Trophoblast cell (in vitro differentiated cells and primary cell): Measurements from ENCODE around the gene MRPS10.

Experiments
- DNase-seq, 2 donors: peaks; one replicate each; pipeline ENCODE4 v3.0.0-alpha.2; 2016
- H2AFZ ChIP-seq: 2 replicates; pipeline ENCODE4 v1.6.1; 2013; ENCODE audit warnings: low read length, moderate library complexity, mild to moderate bottlenecking; ENCODE audit not compliant: insufficient read depth, poor library complexity
- H2AK5ac ChIP-seq: 2 replicates; pipeline ENCODE4 v1.6.1; 2013; ENCODE audit warnings: mild to moderate bottlenecking, low read length
- H2BK120ac ChIP-seq: 2 replicates; pipeline ENCODE4 v1.6.1; 2013; ENCODE audit warnings: low read length, mild to moderate bottlenecking, moderate library complexity; ENCODE audit not compliant: insufficient read depth, poor library complexity
- H2BK12ac ChIP-seq: 2 replicates; pipeline ENCODE4 v1.6.1; 2013; ENCODE audit warnings: mild to moderate bottlenecking, low read length, moderate library complexity
- H2BK5ac ChIP-seq: 2 replicates; pipeline ENCODE4 v1.6.1; 2013; ENCODE audit warnings: low read length, low read depth, moderate library complexity, mild to moderate bottlenecking; ENCODE audit not compliant: poor library complexity
- H3K14ac ChIP-seq: 2 replicates; pipeline ENCODE4 v1.6.1; 2013; ENCODE audit warnings: mild to moderate bottlenecking, low read length
- H3K18ac ChIP-seq: 2 replicates; pipeline ENCODE4 v1.6.1; 2013; ENCODE audit warnings: mild to moderate bottlenecking, low read length
- H3K23ac ChIP-seq: 2 replicates; pipeline ENCODE4 v1.6.1; 2013; ENCODE audit warnings: low read length
- H3K27ac ChIP-seq: 2 replicates; pipeline ENCODE4 v1.5.1; 2013; ENCODE audit warnings: low read depth, mild to moderate bottlenecking, inconsistent platforms, low read length, moderate library complexity
- H3K27me3 ChIP-seq: 2 replicates; pipeline ENCODE4 v1.6.1; 2013; ENCODE audit warnings: inconsistent platforms, mild to moderate bottlenecking, low read length, moderate library complexity; ENCODE audit not compliant: insufficient read depth
- H3K36me3 ChIP-seq, 2 experiments: 1 replicate in 1 of 2; 2 replicates in 1 of 2; pipeline ENCODE4 v1.6.1; 2013; ENCODE audit warnings: low read length in 2 of 2, mild to moderate bottlenecking in 2 of 2, moderate library complexity in 1 of 2; ENCODE audit not compliant: insufficient read depth in 2 of 2, control insufficient read depth in 1 of 2
- H3K4ac ChIP-seq: 2 replicates; pipeline ENCODE4 v1.6.1; 2013; ENCODE audit warnings: low read depth, mild to moderate bottlenecking, low read length, moderate library complexity
- H3K4me1 ChIP-seq, 2 experiments: 1 replicate in 1 of 2; 2 replicates in 1 of 2; pipeline ENCODE4 v1.6.1; 2013; ENCODE audit warnings: low read length in 2 of 2, mild to moderate bottlenecking in 2 of 2, moderate library complexity in 1 of 2; ENCODE audit not compliant: insufficient read depth in 2 of 2, control insufficient read depth in 1 of 2
- H3K4me2 ChIP-seq: 2 replicates; pipeline ENCODE4 v1.6.1; 2013; ENCODE audit warnings: inconsistent platforms, mild to moderate bottlenecking, low read length, moderate library complexity
- H3K4me3 ChIP-seq: 2 replicates; pipeline ENCODE4 v1.5.1; 2013; ENCODE audit warnings: mild to moderate bottlenecking, low read depth, low read length, inconsistent platforms
- H3K79me1 ChIP-seq: one replicate; pipeline ENCODE4 v1.6.1; 2013; ENCODE audit warnings: low read length
- H3K79me2 ChIP-seq: 2 replicates; pipeline ENCODE4 v1.6.1; 2013; ENCODE audit warnings: low read length, mild to moderate bottlenecking; ENCODE audit not compliant: control insufficient read depth, insufficient read depth, poor library complexity
- H3K9ac ChIP-seq: 2 replicates; pipeline ENCODE4 v1.6.1; 2013; ENCODE audit warnings: mild to moderate bottlenecking, low read length
- H3K9me3 ChIP-seq: 2 replicates; pipeline ENCODE4 v1.6.1; 2013; ENCODE audit warnings: low read depth, mild to moderate bottlenecking, control low read depth, inconsistent platforms, low read length; ENCODE audit not compliant: insufficient read depth
- H4K12ac ChIP-seq: 2 replicates; pipeline ENCODE4 v1.6.1; 2013; ENCODE audit warnings: low read depth, mild to moderate bottlenecking, low read length, moderate library complexity
- H4K8ac ChIP-seq: 2 replicates; pipeline ENCODE4 v1.6.1; 2013; ENCODE audit warnings: low read depth, mild to moderate bottlenecking, low read length, moderate library complexity
- H4K91ac ChIP-seq: one replicate; pipeline ENCODE4 v1.6.1; 2013; ENCODE audit warnings: low read depth, mild to moderate bottlenecking, low read length, moderate library complexity
- WGBS: extraction: QIAGEN DNeasy Blood & Tissue Kit; methylation state at CpG from one replicate; pipeline ENCODE4 v1.1.7; 2013; ENCODE audit warnings: missing lambda C conversion rate; ENCODE audit not compliant: insufficient read length, insufficient coverage; ENCODE audit errors: extremely low coverage; 5-methylcytosine and 5-hydroxymethylcytosine counted together

The MRPS10 gene

GRCh38 chr6:42162384-42162783 is 55.3 kb downstream of the MRPS10 start:
- no peak overlapping the region for H3K4ac ChIP-seq
- DNase-seq = no peak
- H3K9me3 ChIP-seq = no peaks in the 10 kb centered on the region
- no peaks in the 10 kb centered on the region for H3K79me1 ChIP-seq
- H3K36me3 ChIP-seq = no peaks in the 10 kb centered on the region
- H3K14ac ChIP-seq = no peak overlapping the region
- no peak overlapping the region for H3K4me2 ChIP-seq
- no peaks in the 10 kb centered on the region for H3K27me3 ChIP-seq
- no peak overlapping the region for H2BK120ac ChIP-seq
- H2AK5ac ChIP-seq = no peak overlapping the region
- no peak overlapping the region for H3K23ac ChIP-seq
- no peak overlapping the region for H4K12ac ChIP-seq
- H2BK12ac ChIP-seq = no peak overlapping the region
- no peaks in the 10 kb centered on the region for H3K4me1 ChIP-seq
- no peak overlapping the region for H3K18ac ChIP-seq
- H2AFZ ChIP-seq = no peak overlapping the region
- H3K79me2 ChIP-seq = no peaks in the 10 kb centered on the region
- no peak overlapping the region for H3K9ac ChIP-seq
- no peak overlapping the region for H2BK5ac ChIP-seq
- no peak overlapping the region for H4K8ac ChIP-seq
- H3K27ac ChIP-seq = no peak overlapping the region
- WGBS = no CpG with 5 or more reads among the region's 7 CpGs
- no peak overlapping the region for H4K91ac ChIP-seq
- no peak overlapping the region for H3K4me3 ChIP-seq

GRCh38 chr6:42159431-42160024 is 58.1 kb downstream of the MRPS10 start:
- no CpG with 5 or more reads among the region's 4 CpGs for WGBS
- peak overlapping the region; percentile 18 for H3K23ac ChIP-seq

GRCh38 chr6:42158631-42159030 is 59.0 kb downstream of the MRPS10 start:
- Histone ChIP-seq H3K4ac (no peak overlapping the region), H2AK5ac (no peak overlapping the region), H3K4me1 (no peaks in the 10 kb centered on the region), H2BK5ac (no peak overlapping the region), H3K27me3 (no peaks in the 10 kb centered on the region), H3K27ac (no peak overlapping the region), H4K12ac (no peak overlapping the region), H3K9me3 (no peaks in the 10 kb centered on the region), H2BK120ac (no peak overlapping the region), H2AFZ (no peak overlapping the region), H3K18ac (no peak overlapping the region), H3K79me2 (no peaks in the 10 kb centered on the region), H4K91ac (no peak overlapping the region), H3K36me3 (no peaks in the 10 kb centered on the region), H3K4me2 (no peak overlapping the region), H3K79me1 (no peaks in the 10 kb centered on the region), H3K23ac (no peak overlapping the region), H2BK12ac (no peak overlapping the region), H3K9ac (no peak overlapping the region), H3K14ac (no peak overlapping the region), H3K4me3 (no peak overlapping the region), H4K8ac (no peak overlapping the region)
- WGBS = no CpG with 5 or more reads among the region's 2 CpGs
- DNase-seq = no peak

More at GRCh38 chr6:42159431-42160024, 58.1 kb downstream of the MRPS10 start:
- Histone ChIP-seq H2BK120ac (no peak overlapping the region), H2BK12ac (no peak overlapping the region), H4K8ac (no peak overlapping the region), H3K18ac (no peak overlapping the region), H4K12ac (no peak overlapping the region), H3K9me3 (no peaks in the 10 kb centered on the region), H3K36me3 (no peaks in the 10 kb centered on the region), H3K27ac (no peak overlapping the region), H3K27me3 (no peaks in the 10 kb centered on the region), H4K91ac (no peak overlapping the region), H3K79me1 (no peaks in the 10 kb centered on the region), H2AFZ (no peak overlapping the region), H3K9ac (no peak overlapping the region), H3K79me2 (no peaks in the 10 kb centered on the region), H2BK5ac (no peak overlapping the region), H3K4me1 (no peaks in the 10 kb centered on the region), H3K14ac (no peak overlapping the region), H2AK5ac (no peak overlapping the region), H3K4me3 (no peak overlapping the region), H3K4ac (no peak overlapping the region), H3K4me2 (no peak overlapping the region)
- no peak for DNase-seq

GRCh38 chr6:42158011-42158410 is 59.6 kb downstream of the MRPS10 start:
- Histone ChIP-seq H2BK120ac (no peak overlapping the region), H4K8ac (no peak overlapping the region), H3K4me1 (no peaks in the 10 kb centered on the region), H2AK5ac (no peak overlapping the region), H3K27me3 (no peaks in the 10 kb centered on the region), H3K9me3 (no peaks in the 10 kb centered on the region), H3K79me1 (no peaks in the 10 kb centered on the region), H4K91ac (no peak overlapping the region), H3K27ac (no peak overlapping the region), H3K4me2 (no peak overlapping the region), H3K79me2 (no peaks in the 10 kb centered on the region), H2BK5ac (no peak overlapping the region), H2BK12ac (no peak overlapping the region), H4K12ac (no peak overlapping the region), H3K18ac (no peak overlapping the region), H3K23ac (no peak overlapping the region), H3K4ac (no peak overlapping the region), H2AFZ (no peak overlapping the region), H3K14ac (no peak overlapping the region), H3K9ac (no peak overlapping the region), H3K4me3 (no peak overlapping the region), H3K36me3 (no peaks in the 10 kb centered on the region)
- WGBS = no CpG with 5 or more reads among the region's 2 CpGs
- DNase-seq = no peak
